MCF 10A (cell line): ENCODE data around the gene DAPK2. TPM values are rescaled to one million over a fixed set of nuclear protein-coding genes. Genes with fewer than 3 reads are reported as not detected.

Experiments used
- BruUV-seq: library from RNA; stranded (reverse); fragments of 400-500 nt; replicated peaks from 2 replicates; lab custom pipeline; 2021; lab: Mats Ljungman, UMichigan
- CTCF ChIA-PET: fragments of 300-600 bp; sonication (Branson Sonifier 250); formaldehyde crosslinking; extraction: SDS; loops from one replicate; lab custom pipeline; 2021; ENCODE audit warnings: antibody characterized with exemption, inconsistent platforms; lab: Yijun Ruan, JAX
- POLR2A ChIA-PET: fragments of 300-600, 350-650 bp; sonication (Branson Sonifier 250); formaldehyde crosslinking; extraction: SDS; loops from one replicate; lab custom pipeline; 2020; ENCODE audit warnings: antibody characterized with exemption, inconsistent platforms; lab: Yijun Ruan, JAX
- DNase-seq: peaks from one replicate; pipeline ENCODE4 v3.0.0-alpha.2; 2018; ENCODE audit not compliant: unreplicated experiment
- H3K27ac Mint-ChIP-seq: one replicate; pipeline ENCODE4 v1.8.0; 2022; ENCODE audit warnings: mild to moderate bottlenecking, low read depth, mixed read lengths; ENCODE audit not compliant: unreplicated experiment
- H3K27me3 Mint-ChIP-seq: one replicate; pipeline ENCODE4 v1.8.0; 2022; ENCODE audit warnings: mixed read lengths; ENCODE audit not compliant: insufficient read depth, unreplicated experiment
- H3K36me3 Mint-ChIP-seq: one replicate; pipeline ENCODE4 v1.8.0; 2022; ENCODE audit warnings: mild to moderate bottlenecking, moderate library complexity, mixed read lengths; ENCODE audit not compliant: insufficient read depth, unreplicated experiment
- H3K4me1 Mint-ChIP-seq: one replicate; pipeline ENCODE4 v1.8.0; 2022; ENCODE audit warnings: mixed read lengths; ENCODE audit not compliant: insufficient read depth, unreplicated experiment
- H3K4me3 Mint-ChIP-seq: one replicate; pipeline ENCODE4 v1.8.0; 2022; ENCODE audit warnings: mild to moderate bottlenecking, moderate library complexity, mixed read lengths; ENCODE audit not compliant: unreplicated experiment
- H3K9me3 Mint-ChIP-seq: one replicate; pipeline ENCODE4 v1.8.0; 2022; ENCODE audit warnings: mixed read lengths; ENCODE audit not compliant: unreplicated experiment
- CTCF ChIP-seq: fragments of 200-600 bp; IDR thresholded peaks from one replicate; pipeline ENCODE4 v1.8.0; 2022; ENCODE audit warnings: antibody characterized with exemption, mild to moderate bottlenecking; ENCODE audit not compliant: unreplicated experiment
- intact Hi-C: fragments of 100-400 bp; cut with micrococcal nuclease; formaldehyde crosslinking; loops from 2 replicates; pipeline ENCODE4 v1.14.1; 2022
- total RNA-seq: library from RNA; stranded (reverse); gene quantifications from 2 replicates; pipeline ENCODE4 v1.2.3, GENCODE V29; 2022

The DAPK2 gene
- total RNA-seq, 1 experiment from 2014 or later, result 4.6 TPM

GRCh38 chr15:64010719-64011118 lies 35.6 kb downstream of the DAPK2 start:
- CTCF ChIA-PET, result interaction anchor here (0.6 to 3.7 kb wide), 7 partner anchors 13 to 883 kb away, joined by 3 to 41 read pairs (median 3); partner anchors contain the start of genes CIAO2A and DAPK2
- Mint-ChIP-seq H3K9me3 (no peaks in the 10 kb centered on the region), H3K4me3 (peak overlapping the region; percentile 31), H3K4me1 (peaks cover 68% of the 10 kb centered on the region), H3K36me3 (peaks cover 5% of the 10 kb centered on the region), H3K27me3 (no peaks in the 10 kb centered on the region), H3K27ac (peak overlapping the region; percentile 84)
- intact Hi-C loops, result no loop called here
- no peak for TF ChIP-seq CTCF
- POLR2A ChIA-PET, result interaction anchor here (0.6 to 3.5 kb wide), 10 partner anchors 12 to 177 kb away, joined by 3 to 28 read pairs (median 6); partner anchors contain the start of genes CIAO2A, DAPK2, HERC1 and SNX1
- BruUV-seq, result no TSS peak
- peak; percentile 97 for DNase-seq

GRCh38 chr15:64009798-64010261 lies 36.5 kb downstream of the DAPK2 start:
- peak; percentile 64 for DNase-seq

GRCh38 chr15:64009241-64009640 lies 37.0 kb downstream of the DAPK2 start:
- no peaks in the 10 kb centered on the region for H3K9me3 Mint-ChIP-seq
- ChIA-PET POLR2A (interaction anchor here (0.7 to 3.5 kb wide), 19 partner anchors 9 to 397 kb away, joined by 3 to 28 read pairs (median 4); partner anchors contain the start of genes CIAO2A, DAPK2 and SNX1), CTCF (interaction anchor here (1.0 to 3.7 kb wide), 2 partner anchors 37 to 63 kb away, joined by 6 to 41 read pairs; partner anchors contain the start of gene DAPK2)
- peaks cover 5% of the 10 kb centered on the region for H3K36me3 Mint-ChIP-seq
- peak overlapping the region; percentile 84 for H3K27ac Mint-ChIP-seq
- no TSS peak for BruUV-seq
- no peak for TF ChIP-seq CTCF
- intact Hi-C loops, result no loop called here
- H3K4me1 Mint-ChIP-seq, result peaks cover 72% of the 10 kb centered on the region
- peak overlapping the region; percentile 35 for H3K4me3 Mint-ChIP-seq
- no peaks in the 10 kb centered on the region for H3K27me3 Mint-ChIP-seq
- DNase-seq, result peak; percentile 79

More at GRCh38 chr15:64009798-64010261, 36.5 kb downstream of the DAPK2 start:
- ChIA-PET CTCF (interaction anchor here (0.5 to 3.7 kb wide), 4 partner anchors 37 to 618 kb away, joined by 4 to 41 read pairs (median 10); partner anchors contain the start of gene DAPK2), POLR2A (interaction anchor here (0.9 to 3.5 kb wide), 14 partner anchors 8 to 291 kb away, joined by 3 to 28 read pairs (median 6); partner anchors contain the start of genes CIAO2A, DAPK2 and SNX1)
- Mint-ChIP-seq H3K27ac (peak overlapping the region; percentile 84), H3K4me1 (peaks cover 72% of the 10 kb centered on the region), H3K4me3 (peak overlapping the region; percentile 35), H3K27me3 (no peaks in the 10 kb centered on the region), H3K9me3 (no peaks in the 10 kb centered on the region), H3K36me3 (peaks cover 5% of the 10 kb centered on the region)
- BruUV-seq, result TSS peak; percentile 30
- intact Hi-C loops, result no loop called here
- TF ChIP-seq CTCF, result no peak

GRCh38 chr15:64008177-64008576 lies 38.1 kb downstream of the DAPK2 start:
- intact Hi-C loops, result no loop called here
- no peak for TF ChIP-seq CTCF
- no peaks in the 10 kb centered on the region for H3K9me3 Mint-ChIP-seq
- CTCF ChIA-PET, result interaction anchor here (0.6 to 3.7 kb wide), 2 partner anchors 38 to 62 kb away, joined by 3 to 41 read pairs; partner anchors contain the start of gene DAPK2
- no peak overlapping the region for H3K27ac Mint-ChIP-seq
- POLR2A ChIA-PET, result interaction anchor here (0.5 to 3.5 kb wide), 8 partner anchors 8 to 160 kb away, joined by 3 to 18 read pairs (median 5); partner anchors contain the start of genes CIAO2A, DAPK2 and SNX1
- no peak overlapping the region for H3K4me3 Mint-ChIP-seq
- H3K4me1 Mint-ChIP-seq, result peaks cover 73% of the 10 kb centered on the region
- BruUV-seq, result no TSS peak
- H3K27me3 Mint-ChIP-seq, result no peaks in the 10 kb centered on the region
- peaks cover 5% of the 10 kb centered on the region for H3K36me3 Mint-ChIP-seq
- no peak for DNase-seq
